Type B pancreatic cell (in vitro differentiated cells): ENCODE data around the gene SRXN1. TPM values are rescaled to one million over a fixed set of nuclear protein-coding genes. Genes with fewer than 3 reads are reported as not detected.
A peak's percentile ranks its signal among the peaks of the same experiment; 100 is the strongest.

Experiments
- DNase-seq: peaks from one replicate; pipeline ENCODE4 v3.0.0; 2021; ENCODE audit warnings: mixed read lengths; ENCODE audit not compliant: unreplicated experiment; ENCODE audit errors: extremely low spot score
- H3K27ac Mint-ChIP-seq: 2 replicates; pipeline ENCODE4 v1.8.0; 2021; ENCODE audit warnings: mild to moderate bottlenecking, mixed read lengths
- H3K27me3 Mint-ChIP-seq: 2 replicates; pipeline ENCODE4 v1.8.0; 2021; ENCODE audit warnings: mixed read lengths
- H3K36me3 Mint-ChIP-seq: 2 replicates; pipeline ENCODE4 v1.8.0; 2021; ENCODE audit warnings: mixed read lengths
- H3K4me1 Mint-ChIP-seq: one replicate; pipeline ENCODE4 v1.8.0; 2021; ENCODE audit warnings: mixed read lengths; ENCODE audit not compliant: unreplicated experiment
- H3K4me3 Mint-ChIP-seq: 2 replicates; pipeline ENCODE4 v1.8.0; 2021; ENCODE audit warnings: mild to moderate bottlenecking, mixed read lengths
- H3K9me3 Mint-ChIP-seq: 2 replicates; pipeline ENCODE4 v1.8.0; 2021; ENCODE audit warnings: mixed read lengths
- CTCF ChIP-seq: fragments of 200-600 bp; sonication (generic); conservative IDR thresholded peaks from 2 replicates; pipeline ENCODE4 v1.5.0; 2021; ENCODE audit warnings: antibody characterized with exemption, mild to moderate bottlenecking
- total RNA-seq: library from RNA; stranded (reverse); gene quantifications from 2 replicates; pipeline ENCODE4 v1.2.1, GENCODE V29; 2021; ENCODE audit warnings: low replicate concordance

SRXN1 gene
- total RNA-seq, 1 donor from 2014 or later: 16.3 TPM

- no peak for TF ChIP-seq CTCF
- no peak overlapping the region for H3K27ac Mint-ChIP-seq
- no peak overlapping the region for H3K4me3 Mint-ChIP-seq
- H3K36me3 Mint-ChIP-seq: no peaks in the 10 kb centered on the region
- no peaks in the 10 kb centered on the region for H3K9me3 Mint-ChIP-seq
- peaks cover 58% of the 10 kb centered on the region for H3K27me3 Mint-ChIP-seq
- DNase-seq: no peak
- peaks cover 26% of the 10 kb centered on the region for H3K4me1 Mint-ChIP-seq
These were observed 5.8 kb upstream of the SRXN1 start for GRCh38 chr20:658731-659291.

GRCh38 chr20:658202-658601 lies 5.2 kb upstream of the SRXN1 start:
- DNase-seq: no peak
- peaks cover 57% of the 10 kb centered on the region for H3K27me3 Mint-ChIP-seq
- no peak overlapping the region for H3K4me3 Mint-ChIP-seq
- TF ChIP-seq CTCF: no peak
- H3K9me3 Mint-ChIP-seq: no peaks in the 10 kb centered on the region
- H3K36me3 Mint-ChIP-seq: no peaks in the 10 kb centered on the region
- peaks cover 26% of the 10 kb centered on the region for H3K4me1 Mint-ChIP-seq
- H3K27ac Mint-ChIP-seq: no peak overlapping the region

DNA sequence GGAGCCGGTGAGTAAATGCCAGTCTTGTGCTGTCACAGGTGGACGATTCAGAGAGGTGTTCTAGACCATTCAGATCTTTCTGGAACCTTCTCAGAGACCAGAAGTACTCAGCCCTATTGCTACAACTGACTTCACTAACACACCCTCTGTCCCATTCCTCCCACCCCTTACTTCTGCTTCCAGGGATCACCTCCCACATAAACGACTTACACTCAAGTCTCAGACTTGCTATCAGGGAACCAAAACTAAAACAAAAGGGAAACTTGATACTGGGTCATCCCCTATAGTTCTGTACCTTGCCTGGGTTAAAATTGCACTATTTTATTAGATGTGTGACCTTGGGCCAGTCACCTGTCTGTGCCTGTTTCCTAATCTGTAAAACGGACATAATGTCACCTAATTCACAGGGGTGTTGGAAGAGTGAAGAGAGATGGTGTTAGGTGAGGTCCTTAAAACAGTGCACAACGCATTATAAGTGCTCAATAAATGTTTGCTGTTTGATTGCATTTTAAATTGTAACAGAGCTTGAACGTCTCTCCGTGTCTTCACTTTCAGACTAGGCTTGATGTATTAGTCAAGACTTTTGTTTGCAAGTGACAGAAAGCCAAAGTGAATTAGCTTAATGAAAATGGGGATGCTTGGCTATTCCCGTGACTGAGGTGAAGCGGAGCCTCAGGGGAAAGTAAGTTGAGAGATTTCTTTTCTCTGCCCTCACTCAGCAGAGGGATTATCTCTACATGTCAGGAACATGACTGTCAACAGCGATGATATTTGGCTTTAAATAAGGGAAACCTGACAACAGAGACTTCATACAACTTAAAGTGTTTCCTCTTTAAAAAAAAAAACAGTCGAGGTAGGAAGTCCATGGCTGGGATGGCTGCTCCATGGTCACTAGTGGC lies 3.0 kb upstream of the SRXN1 start:
- Mint-ChIP-seq H3K27me3 (peaks cover 47% of the 10 kb centered on the region), H3K36me3 (no peaks in the 10 kb centered on the region), H3K9me3 (no peaks in the 10 kb centered on the region), H3K4me1 (peaks cover 31% of the 10 kb centered on the region), H3K27ac (no peak overlapping the region), H3K4me3 (no peak overlapping the region)
- DNase-seq: no peak
- TF ChIP-seq CTCF: no peak

- H3K27ac Mint-ChIP-seq: peak overlapping the region; percentile 61
- peak overlapping the region; percentile 84 for H3K4me3 Mint-ChIP-seq
These were observed 1.4 kb upstream of the SRXN1 start for GRCh38 chr20:654417-654750.

More at GRCh38 chr20:654417-654750, 1.4 kb upstream of the SRXN1 start:
- Mint-ChIP-seq H3K9me3 (no peaks in the 10 kb centered on the region), H3K4me1 (peaks cover 25% of the 10 kb centered on the region), H3K27me3 (peaks cover 39% of the 10 kb centered on the region), H3K36me3 (peaks cover 3% of the 10 kb centered on the region)
- no peak for DNase-seq
- TF ChIP-seq CTCF: no peak
